Measurements from ENCODE around the gene SDHD.

DNA sequence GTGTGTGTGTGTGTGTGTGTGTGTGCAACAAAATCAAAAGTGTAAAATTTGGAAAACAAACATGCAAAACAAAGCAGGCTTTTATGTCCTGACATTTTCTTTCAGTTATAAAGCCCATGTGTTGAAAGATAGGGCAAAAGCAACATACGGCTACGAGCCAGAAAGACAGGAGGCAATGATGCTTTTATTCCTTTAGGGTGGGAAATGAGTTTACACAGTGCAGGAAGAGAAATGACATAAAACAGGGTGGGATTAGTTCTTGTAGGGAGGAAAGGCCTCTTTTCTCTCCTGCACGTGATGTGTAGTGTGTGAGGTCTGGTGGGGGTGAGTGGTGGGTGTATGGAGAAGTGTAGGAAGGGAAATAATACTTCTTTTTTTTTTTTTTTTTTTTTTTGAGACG lies 47.8 kb downstream of the SDHD start:
- TF ChIP-seq ATF2 (IDR thresholded peaks at IDR 0.05; ENCODE audit: low read length) (no peak), NFXL1 (IDR thresholded peaks at IDR 0.05; ENCODE audit: borderline replicate concordance) (no peak), RAD51 (IDR thresholded peaks at IDR 0.05) (no peak), YY1 (IDR thresholded peaks at IDR 0.05; ENCODE audit: low read depth, low read length) (no peak), LARP7 (IDR thresholded peaks at IDR 0.05) (no peak), TCF12 (IDR thresholded peaks at IDR 0.05; ENCODE audit: low read depth, low read length) (no peak), HDAC2 (IDR thresholded peaks at IDR 0.05) (no peak), SREBF1 (IDR thresholded peaks at IDR 0.05; ENCODE audit: low read length) (no peak), CUX1 (IDR thresholded peaks at IDR 0.05; ENCODE audit: insufficient replicate concordance, low read depth, low read length) (no peak)
- TF ChIP-seq, protein P1, sequence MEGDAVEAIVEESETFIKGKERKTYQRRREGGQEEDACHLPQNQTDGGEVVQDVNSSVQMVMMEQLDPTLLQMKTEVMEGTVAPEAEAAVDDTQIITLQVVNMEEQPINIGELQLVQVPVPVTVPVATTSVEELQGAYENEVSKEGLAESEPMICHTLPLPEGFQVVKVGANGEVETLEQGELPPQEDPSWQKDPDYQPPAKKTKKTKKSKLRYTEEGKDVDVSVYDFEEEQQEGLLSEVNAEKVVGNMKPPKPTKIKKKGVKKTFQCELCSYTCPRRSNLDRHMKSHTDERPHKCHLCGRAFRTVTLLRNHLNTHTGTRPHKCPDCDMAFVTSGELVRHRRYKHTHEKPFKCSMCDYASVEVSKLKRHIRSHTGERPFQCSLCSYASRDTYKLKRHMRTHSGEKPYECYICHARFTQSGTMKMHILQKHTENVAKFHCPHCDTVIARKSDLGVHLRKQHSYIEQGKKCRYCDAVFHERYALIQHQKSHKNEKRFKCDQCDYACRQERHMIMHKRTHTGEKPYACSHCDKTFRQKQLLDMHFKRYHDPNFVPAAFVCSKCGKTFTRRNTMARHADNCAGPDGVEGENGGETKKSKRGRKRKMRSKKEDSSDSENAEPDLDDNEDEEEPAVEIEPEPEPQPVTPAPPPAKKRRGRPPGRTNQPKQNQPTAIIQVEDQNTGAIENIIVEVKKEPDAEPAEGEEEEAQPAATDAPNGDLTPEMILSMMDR (IDR thresholded peaks at IDR 0.05 in 2 of 3, conservative IDR thresholded peaks at IDR 0.05 in 1 of 3; ENCODE audit: control insufficient read depth in 2 of 3, extremely low read depth in 1 of 3, insufficient read depth in 1 of 3, low read depth in 3 of 3, low read length in 3 of 3): no peak
